Measurements from ENCODE around the gene OSTN.

OSTN gene

GRCh38 chr3:191283400-191283799 lies 84.4 kb downstream of the OSTN start:
- Histone ChIP-seq H3K9ac (ENCODE audit: low read depth, low read length, poor library complexity, severe bottlenecking) (no peak overlapping the region), H3K36me3 (ENCODE audit: insufficient read depth, low read length) (no peaks in the 10 kb centered on the region), H3K4me2 (ENCODE audit: low read depth, low read length, poor library complexity, severe bottlenecking) (no peak overlapping the region), H3K9me2 (replicated peaks; ENCODE audit: low read depth, low read length) (no peaks in the 10 kb centered on the region), H3K4me3 (ENCODE audit: low read length, poor library complexity, severe bottlenecking) (no peak overlapping the region), H4K20me1 (ENCODE audit: insufficient read depth, low read length, poor library complexity, severe bottlenecking) (no peaks in the 10 kb centered on the region), H3F3A (ENCODE audit: low read depth) (no peaks in the 10 kb centered on the region), H3K4me1 (ENCODE audit: insufficient read depth, low read length, poor library complexity, severe bottlenecking) (no peaks in the 10 kb centered on the region), H3K27me3 (ENCODE audit: insufficient read depth, low read length, poor library complexity, severe bottlenecking) (no peaks in the 10 kb centered on the region), H3K79me2 (ENCODE audit: insufficient read depth, low read length) (no peaks in the 10 kb centered on the region), H3K9me3 (ENCODE audit: insufficient read depth, low read depth, low read length) (no peaks in the 10 kb centered on the region), H2AFZ (ENCODE audit: low read length) (no peak overlapping the region)
- TF ChIP-seq EZH2phosphoT487 (IDR thresholded peaks at IDR 0.05; ENCODE audit: borderline replicate concordance) (no peak), CTCF (conservative IDR thresholded peaks at IDR 0.05; ENCODE audit: low read length) (no peak)

- Histone ChIP-seq H3K9me2 (replicated peaks; ENCODE audit: low read depth, low read length) (no peaks in the 10 kb centered on the region), H3K4me1 (ENCODE audit: insufficient read depth, low read length, poor library complexity, severe bottlenecking) (no peaks in the 10 kb centered on the region), H3K4me2 (ENCODE audit: low read depth, low read length, poor library complexity, severe bottlenecking) (peak overlapping the region; percentile 24), H3K79me2 (ENCODE audit: insufficient read depth, low read length) (no peaks in the 10 kb centered on the region), H3K9me3 (ENCODE audit: insufficient read depth, low read depth, low read length) (no peaks in the 10 kb centered on the region), H3F3A (ENCODE audit: low read depth) (no peaks in the 10 kb centered on the region), H2AFZ (ENCODE audit: low read length) (no peak overlapping the region), H3K36me3 (ENCODE audit: insufficient read depth, low read length) (no peaks in the 10 kb centered on the region), H3K9ac (ENCODE audit: low read depth, low read length, poor library complexity, severe bottlenecking) (no peak overlapping the region), H4K20me1 (ENCODE audit: insufficient read depth, low read length, poor library complexity, severe bottlenecking) (no peaks in the 10 kb centered on the region), H3K4me3 (ENCODE audit: low read length, poor library complexity, severe bottlenecking) (peak overlapping the region; percentile 10), H3K27me3 (ENCODE audit: insufficient read depth, low read length, poor library complexity, severe bottlenecking) (no peaks in the 10 kb centered on the region)
- no peak for TF ChIP-seq CTCF (conservative IDR thresholded peaks at IDR 0.05; ENCODE audit: low read length)
- TF ChIP-seq EZH2phosphoT487 (IDR thresholded peaks at IDR 0.05; ENCODE audit: borderline replicate concordance) = no peak
Observed at GRCh38 chr3:191290311-191291025, 91.4 kb downstream of the OSTN start.

GRCh38 chr3:191292243-191293015 lies 93.4 kb downstream of the OSTN start:
- no peaks in the 10 kb centered on the region for H3K4me1 ChIP-seq (ENCODE audit: insufficient read depth, low read length, poor library complexity, severe bottlenecking)
- no peak overlapping the region for H3K4me2 ChIP-seq (ENCODE audit: low read depth, low read length, poor library complexity, severe bottlenecking)
- no peaks in the 10 kb centered on the region for H3F3A ChIP-seq (ENCODE audit: low read depth)

More at GRCh38 chr3:191292243-191293015, 93.4 kb downstream of the OSTN start:
- H3K9me3 ChIP-seq (ENCODE audit: insufficient read depth, low read depth, low read length) = no peaks in the 10 kb centered on the region
- no peak overlapping the region for H2AFZ ChIP-seq (ENCODE audit: low read length)
- H3K9ac ChIP-seq (ENCODE audit: low read depth, low read length, poor library complexity, severe bottlenecking) = no peak overlapping the region
- no peak overlapping the region for H3K4me3 ChIP-seq (ENCODE audit: low read length, poor library complexity, severe bottlenecking)
- H3K9me2 ChIP-seq (replicated peaks; ENCODE audit: low read depth, low read length) = no peaks in the 10 kb centered on the region
- no peaks in the 10 kb centered on the region for H3K27me3 ChIP-seq (ENCODE audit: insufficient read depth, low read length, poor library complexity, severe bottlenecking)
- H3K36me3 ChIP-seq (ENCODE audit: insufficient read depth, low read length) = no peaks in the 10 kb centered on the region
- no peaks in the 10 kb centered on the region for H4K20me1 ChIP-seq (ENCODE audit: insufficient read depth, low read length, poor library complexity, severe bottlenecking)
- no peaks in the 10 kb centered on the region for H3K79me2 ChIP-seq (ENCODE audit: insufficient read depth, low read length)
- TF ChIP-seq CTCF (conservative IDR thresholded peaks at IDR 0.05; ENCODE audit: low read length) = no peak
- no peak for TF ChIP-seq EZH2phosphoT487 (IDR thresholded peaks at IDR 0.05; ENCODE audit: borderline replicate concordance)

Data from Loucy (cell line).